LNCaP clone FGC (cell line): Measurements from ENCODE around the gene TAS2R50.

Source experiments
- DNase-seq: peaks from one replicate; pipeline ENCODE4 v3.0.0-alpha.2; 2011; ENCODE audit warnings: low read depth
- H3K4me3 ChIP-seq: 2 replicates; pipeline ENCODE4 v1.5.1; 2011; ENCODE audit warnings: mild to moderate bottlenecking, low read depth, low read length, control low read depth
- TF ChIP-seq, protein P1 (sequence below): IDR thresholded peaks from 2 replicates; pipeline ENCODE4 v1.5.1; 2012; ENCODE audit warnings: mild to moderate bottlenecking; ENCODE audit not compliant: control insufficient read depth, insufficient read depth; ENCODE audit errors: extremely low read depth

The TAS2R50 gene

DNA sequence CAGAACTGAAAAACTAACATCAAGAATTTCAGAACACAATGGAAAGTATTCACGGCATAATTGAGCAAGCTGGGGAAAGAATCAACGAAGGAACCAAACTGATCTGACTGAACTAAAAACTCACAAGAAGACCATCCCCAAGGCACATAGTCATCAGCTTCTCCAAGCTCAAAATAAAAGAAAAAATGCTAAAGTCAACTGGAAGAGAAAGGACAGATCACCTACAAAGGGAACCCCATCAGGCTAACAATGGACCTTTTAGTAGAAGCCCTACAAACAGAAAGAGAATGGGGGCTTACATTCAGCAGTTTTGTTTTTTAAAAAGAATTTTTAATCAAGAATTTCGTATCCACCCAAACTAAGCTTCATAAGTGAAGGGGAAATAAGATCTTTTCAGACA, 11.7 kb downstream of the TAS2R50 start:
- DNase-seq = no peak
- H3K4me3 ChIP-seq = no peak overlapping the region
- TF ChIP-seq, protein P1, sequence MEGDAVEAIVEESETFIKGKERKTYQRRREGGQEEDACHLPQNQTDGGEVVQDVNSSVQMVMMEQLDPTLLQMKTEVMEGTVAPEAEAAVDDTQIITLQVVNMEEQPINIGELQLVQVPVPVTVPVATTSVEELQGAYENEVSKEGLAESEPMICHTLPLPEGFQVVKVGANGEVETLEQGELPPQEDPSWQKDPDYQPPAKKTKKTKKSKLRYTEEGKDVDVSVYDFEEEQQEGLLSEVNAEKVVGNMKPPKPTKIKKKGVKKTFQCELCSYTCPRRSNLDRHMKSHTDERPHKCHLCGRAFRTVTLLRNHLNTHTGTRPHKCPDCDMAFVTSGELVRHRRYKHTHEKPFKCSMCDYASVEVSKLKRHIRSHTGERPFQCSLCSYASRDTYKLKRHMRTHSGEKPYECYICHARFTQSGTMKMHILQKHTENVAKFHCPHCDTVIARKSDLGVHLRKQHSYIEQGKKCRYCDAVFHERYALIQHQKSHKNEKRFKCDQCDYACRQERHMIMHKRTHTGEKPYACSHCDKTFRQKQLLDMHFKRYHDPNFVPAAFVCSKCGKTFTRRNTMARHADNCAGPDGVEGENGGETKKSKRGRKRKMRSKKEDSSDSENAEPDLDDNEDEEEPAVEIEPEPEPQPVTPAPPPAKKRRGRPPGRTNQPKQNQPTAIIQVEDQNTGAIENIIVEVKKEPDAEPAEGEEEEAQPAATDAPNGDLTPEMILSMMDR = no peak

GRCh38 chr12:10968765-10969456, 17.8 kb downstream of the TAS2R50 start:
- no peak overlapping the region for H3K4me3 ChIP-seq
- peak; percentile 45 for DNase-seq
- TF ChIP-seq, protein P1 = no peak

DNA sequence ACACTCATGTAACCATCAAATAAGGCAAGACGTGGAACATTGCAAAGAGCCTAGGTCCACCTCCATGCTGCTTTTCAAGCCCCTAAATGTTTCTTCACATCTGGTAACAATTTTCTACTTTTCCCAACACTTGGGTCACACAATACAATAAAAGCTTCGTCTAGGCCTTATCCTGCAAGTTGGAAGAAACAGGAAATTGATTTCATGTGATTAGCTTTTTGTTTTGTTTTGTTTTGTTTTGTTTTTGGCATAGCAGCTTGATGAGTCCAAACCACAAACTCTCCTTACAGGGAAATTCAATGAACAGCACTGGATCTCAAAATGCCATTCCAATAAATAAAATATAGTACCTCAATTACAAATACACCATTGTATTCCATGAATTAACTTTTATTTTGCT, 19.3 kb downstream of the TAS2R50 start:
- TF ChIP-seq, protein P1 = no peak
- DNase-seq = no peak
- H3K4me3 ChIP-seq = no peak overlapping the region

DNA sequence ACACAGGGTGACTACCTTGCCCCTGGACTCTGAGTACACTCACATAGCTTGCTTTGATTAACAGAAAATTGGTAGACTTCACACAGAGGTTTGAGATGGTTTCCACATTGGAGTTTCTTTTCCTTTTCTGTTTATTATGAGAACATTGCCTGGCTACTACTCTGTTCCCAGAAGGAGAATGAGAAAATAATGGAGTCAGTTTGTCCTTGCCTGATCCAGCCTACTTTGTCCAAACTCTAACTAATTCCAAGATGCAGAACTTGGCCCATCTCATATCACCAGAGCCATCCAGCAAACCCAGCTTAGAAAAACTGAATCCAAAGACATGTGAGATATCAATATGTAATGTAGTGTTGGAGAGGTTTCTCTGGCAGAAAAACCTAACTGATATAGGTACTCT, 20.4 kb downstream of the TAS2R50 start:
- DNase-seq = no peak
- TF ChIP-seq, protein P1 = no peak
- H3K4me3 ChIP-seq = no peak overlapping the region

GRCh38 chr12:10965476-10965875, 21.2 kb downstream of the TAS2R50 start:
- TF ChIP-seq, protein P1 = no peak
- no peak for DNase-seq

DNA sequence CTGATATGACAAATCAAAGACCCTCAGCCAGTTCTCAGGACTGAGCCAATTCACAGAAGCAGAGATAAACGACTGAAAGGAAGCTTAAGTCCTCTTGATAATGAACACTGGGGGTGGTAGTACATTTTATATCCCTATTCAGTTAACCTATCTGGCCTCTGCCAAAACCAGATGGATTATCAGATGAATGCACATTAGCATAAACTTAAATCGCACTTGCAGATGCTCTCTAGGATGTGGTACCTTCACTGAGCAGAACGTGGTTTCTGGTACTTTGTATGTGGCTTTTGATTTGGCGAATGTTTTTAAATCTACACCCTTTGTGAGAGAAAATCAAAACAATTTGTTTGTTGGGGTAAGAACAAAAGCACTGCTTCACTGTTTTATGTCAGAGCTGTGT, 26.5 kb downstream of the TAS2R50 start:
- no peak overlapping the region for H3K4me3 ChIP-seq
- TF ChIP-seq, protein P1 = no peak
- no peak for DNase-seq

More at GRCh38 chr12:10965476-10965875, 21.2 kb downstream of the TAS2R50 start:
- H3K4me3 ChIP-seq = no peak overlapping the region

DNA sequence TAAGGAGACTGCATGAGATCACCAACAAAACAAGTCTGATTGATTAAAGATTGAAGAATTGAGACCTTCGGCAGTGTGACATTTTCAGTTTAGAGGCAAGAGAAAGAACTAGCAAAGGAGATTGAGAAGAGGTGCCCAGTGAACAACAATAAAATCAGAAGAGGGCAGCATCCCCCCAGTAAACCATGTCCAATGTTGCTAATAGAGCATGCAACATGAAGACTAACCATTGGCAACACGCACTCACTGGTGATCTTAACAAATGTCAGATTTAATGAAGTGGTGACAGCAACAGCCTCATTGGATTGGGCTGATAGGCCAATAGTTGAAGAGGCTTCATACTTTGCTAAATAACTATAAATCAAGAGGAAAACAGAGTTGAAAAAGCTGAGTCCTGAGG, 26.9 kb downstream of the TAS2R50 start:
- H3K4me3 ChIP-seq = no peak overlapping the region
- TF ChIP-seq, protein P1 = no peak
- no peak for DNase-seq
